ENCODE results near the gene PPP1CA. TPM values are rescaled to one million over a fixed set of nuclear protein-coding genes. Genes with fewer than 3 reads are reported as not detected.

The PPP1CA gene
- total RNA-seq, 1 donor from 2014 or later, result 145 TPM

GRCh38 chr11:67409781-67410368 is 8.2 kb upstream of the PPP1CA start:
- H3K9me3 Mint-ChIP-seq (ENCODE audit: low read depth), result no peaks in the 10 kb centered on the region
- TF ChIP-seq, protein P1, sequence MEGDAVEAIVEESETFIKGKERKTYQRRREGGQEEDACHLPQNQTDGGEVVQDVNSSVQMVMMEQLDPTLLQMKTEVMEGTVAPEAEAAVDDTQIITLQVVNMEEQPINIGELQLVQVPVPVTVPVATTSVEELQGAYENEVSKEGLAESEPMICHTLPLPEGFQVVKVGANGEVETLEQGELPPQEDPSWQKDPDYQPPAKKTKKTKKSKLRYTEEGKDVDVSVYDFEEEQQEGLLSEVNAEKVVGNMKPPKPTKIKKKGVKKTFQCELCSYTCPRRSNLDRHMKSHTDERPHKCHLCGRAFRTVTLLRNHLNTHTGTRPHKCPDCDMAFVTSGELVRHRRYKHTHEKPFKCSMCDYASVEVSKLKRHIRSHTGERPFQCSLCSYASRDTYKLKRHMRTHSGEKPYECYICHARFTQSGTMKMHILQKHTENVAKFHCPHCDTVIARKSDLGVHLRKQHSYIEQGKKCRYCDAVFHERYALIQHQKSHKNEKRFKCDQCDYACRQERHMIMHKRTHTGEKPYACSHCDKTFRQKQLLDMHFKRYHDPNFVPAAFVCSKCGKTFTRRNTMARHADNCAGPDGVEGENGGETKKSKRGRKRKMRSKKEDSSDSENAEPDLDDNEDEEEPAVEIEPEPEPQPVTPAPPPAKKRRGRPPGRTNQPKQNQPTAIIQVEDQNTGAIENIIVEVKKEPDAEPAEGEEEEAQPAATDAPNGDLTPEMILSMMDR (IDR thresholded peaks at IDR 0.05; ENCODE audit: unreplicated experiment), result no peak
- peaks cover 4% of the 10 kb centered on the region for H3K4me1 Mint-ChIP-seq (ENCODE audit: low read depth)
- H3K27me3 Mint-ChIP-seq, result peaks cover 36% of the 10 kb centered on the region
- no peak overlapping the region for H3K27ac Mint-ChIP-seq
- no peaks in the 10 kb centered on the region for H3K36me3 Mint-ChIP-seq (ENCODE audit: insufficient read depth)
- no peak overlapping the region for H3K4me3 Mint-ChIP-seq (ENCODE audit: low read depth)
- DNase-seq (ENCODE audit: low spot score, unreplicated experiment), result no peak

DNA sequence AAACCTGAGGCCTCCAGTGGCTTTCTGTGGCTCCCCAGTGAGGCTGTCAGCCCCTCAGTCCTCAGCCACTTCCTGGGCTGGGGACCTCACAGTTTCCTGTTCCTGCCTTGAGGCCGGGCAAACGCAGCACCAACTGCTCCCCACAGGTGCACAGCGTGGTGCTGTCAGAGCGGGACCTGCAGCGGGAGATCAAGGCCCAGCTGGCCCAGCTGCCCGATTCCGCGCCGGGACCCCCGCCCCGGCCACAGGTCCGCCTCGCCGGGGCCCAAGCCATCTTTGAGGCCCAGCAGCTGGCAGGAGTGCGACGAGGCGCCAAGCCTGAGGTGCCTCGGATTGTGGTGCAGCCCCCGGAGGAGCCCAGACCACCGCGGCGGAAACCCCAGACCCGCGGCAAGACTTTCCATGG is 7.6 kb upstream of the PPP1CA start:
- no peak for DNase-seq (ENCODE audit: low spot score, unreplicated experiment)
- Mint-ChIP-seq H3K36me3 (ENCODE audit: insufficient read depth) (no peaks in the 10 kb centered on the region), H3K9me3 (ENCODE audit: low read depth) (no peaks in the 10 kb centered on the region), H3K27ac (no peak overlapping the region), H3K4me3 (ENCODE audit: low read depth) (no peak overlapping the region), H3K27me3 (peaks cover 36% of the 10 kb centered on the region), H3K4me1 (ENCODE audit: low read depth) (peaks cover 4% of the 10 kb centered on the region)
- TF ChIP-seq, protein P1 (IDR thresholded peaks at IDR 0.05; ENCODE audit: unreplicated experiment), result no peak

DNA sequence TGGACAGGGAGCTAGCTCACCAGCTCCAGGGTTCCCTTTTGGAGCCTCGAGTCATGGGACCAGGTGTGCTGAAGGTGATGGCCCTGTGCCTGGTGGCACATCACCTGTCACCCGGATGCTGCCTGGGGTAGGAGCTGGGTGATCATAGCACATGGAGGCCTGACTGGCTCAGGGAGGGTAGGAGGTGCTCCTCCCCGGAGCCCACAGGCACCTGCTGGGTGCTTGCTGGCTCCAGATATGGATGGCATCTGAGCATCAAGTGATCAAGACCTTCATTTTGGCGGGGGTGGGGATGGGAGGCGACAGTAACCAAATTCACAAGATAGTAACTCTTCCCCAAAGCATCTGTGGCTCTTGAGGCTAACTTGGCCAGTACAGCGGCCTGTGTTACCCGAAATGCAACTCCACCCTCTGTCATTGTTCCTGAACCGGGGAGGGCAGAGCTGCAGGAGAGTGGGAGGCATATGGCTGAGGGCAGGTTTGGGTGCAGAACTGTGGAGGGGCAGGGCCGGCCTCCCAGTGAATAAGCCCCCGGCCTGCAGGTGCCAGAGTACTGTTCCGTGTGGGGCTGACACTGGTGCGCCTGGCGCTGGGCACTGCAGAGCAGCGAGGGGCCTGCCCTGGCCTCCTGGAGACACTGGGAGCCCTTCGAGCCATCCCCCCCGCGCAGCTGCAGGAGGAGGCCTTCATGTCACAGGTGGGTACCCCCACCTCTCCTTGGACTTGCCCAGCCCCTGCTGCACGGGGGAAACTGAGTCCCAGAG is 7.0 kb upstream of the PPP1CA start:
- no peak for DNase-seq (ENCODE audit: low spot score, unreplicated experiment)
- Mint-ChIP-seq H3K9me3 (ENCODE audit: low read depth) (no peaks in the 10 kb centered on the region), H3K27me3 (peaks cover 36% of the 10 kb centered on the region), H3K27ac (no peak overlapping the region), H3K4me3 (ENCODE audit: low read depth) (no peak overlapping the region), H3K36me3 (ENCODE audit: insufficient read depth) (no peaks in the 10 kb centered on the region), H3K4me1 (ENCODE audit: low read depth) (peaks cover 4% of the 10 kb centered on the region)
- TF ChIP-seq, protein P1 (IDR thresholded peaks at IDR 0.05; ENCODE audit: unreplicated experiment), result no peak

DNA sequence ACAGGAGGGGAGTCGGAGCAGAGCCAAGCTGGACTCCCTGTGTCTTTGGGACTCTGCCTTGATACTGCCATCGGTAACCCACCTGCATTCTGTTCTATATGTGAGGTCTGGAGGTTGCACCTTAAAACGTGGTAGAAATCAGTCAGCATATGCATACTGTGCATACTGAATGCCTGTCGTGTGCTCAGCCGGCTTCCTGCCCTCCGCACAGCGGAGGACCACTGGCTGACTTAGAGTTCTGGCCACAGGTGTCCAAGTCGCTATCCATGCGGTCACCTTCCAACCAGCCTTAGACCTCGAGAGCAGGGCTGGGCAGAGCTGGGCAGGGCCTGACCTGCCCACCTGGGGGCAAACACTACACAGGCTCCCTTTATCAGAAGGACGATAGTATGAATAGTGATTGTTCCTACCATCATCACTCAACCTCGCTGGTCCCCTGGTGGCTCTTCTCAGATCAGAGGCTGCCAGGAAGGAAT is 6.1 kb upstream of the PPP1CA start:
- Mint-ChIP-seq H3K27me3 (peaks cover 27% of the 10 kb centered on the region), H3K4me1 (ENCODE audit: low read depth) (peaks cover 1% of the 10 kb centered on the region), H3K27ac (no peak overlapping the region), H3K4me3 (ENCODE audit: low read depth) (no peak overlapping the region), H3K36me3 (ENCODE audit: insufficient read depth) (no peaks in the 10 kb centered on the region), H3K9me3 (ENCODE audit: low read depth) (no peaks in the 10 kb centered on the region)
- no peak for DNase-seq (ENCODE audit: low spot score, unreplicated experiment)
- TF ChIP-seq, protein P1 (IDR thresholded peaks at IDR 0.05; ENCODE audit: unreplicated experiment), result no peak

DNA sequence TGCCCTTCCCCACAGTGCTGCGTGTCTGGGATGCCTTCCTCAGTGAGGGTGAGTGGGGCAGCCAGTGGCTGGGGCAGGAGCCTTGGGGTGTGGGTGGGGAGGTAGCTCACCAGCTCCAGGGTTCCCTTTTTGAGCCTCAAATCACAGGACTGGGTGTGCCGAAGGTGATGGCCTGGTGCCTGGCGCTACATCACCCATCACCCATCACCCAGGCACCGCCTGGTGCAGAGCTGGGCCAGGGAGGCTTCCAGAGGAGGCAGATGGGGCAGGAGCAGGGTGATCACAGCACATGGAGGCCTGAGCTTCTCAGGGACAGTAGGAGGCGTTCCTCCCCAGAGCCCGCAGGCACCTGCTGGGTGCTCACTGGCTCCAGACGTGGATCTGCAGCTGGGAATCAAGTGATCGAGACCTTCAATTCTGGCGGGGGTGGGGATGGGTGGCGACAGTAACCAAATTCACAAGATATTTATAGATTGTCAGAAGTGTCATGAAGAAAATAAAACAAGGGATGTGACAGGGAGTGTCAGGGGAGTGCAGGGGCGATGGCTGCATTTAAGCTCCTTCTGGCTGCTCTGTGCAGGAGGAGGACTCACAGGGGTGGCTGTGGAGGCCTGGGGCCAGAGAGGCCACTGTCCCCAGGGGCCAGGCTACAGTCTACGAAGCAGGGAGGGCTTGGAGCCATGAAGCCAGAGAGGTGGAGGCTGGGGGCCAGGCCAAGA is 5.5 kb upstream of the PPP1CA start:
- TF ChIP-seq, protein P1 (IDR thresholded peaks at IDR 0.05; ENCODE audit: unreplicated experiment), result no peak
- H3K4me3 Mint-ChIP-seq (ENCODE audit: low read depth), result no peak overlapping the region
- H3K4me1 Mint-ChIP-seq (ENCODE audit: low read depth), result peaks cover 1% of the 10 kb centered on the region
- H3K9me3 Mint-ChIP-seq (ENCODE audit: low read depth), result no peaks in the 10 kb centered on the region
- H3K27me3 Mint-ChIP-seq, result peaks cover 22% of the 10 kb centered on the region
- H3K27ac Mint-ChIP-seq, result no peak overlapping the region
- DNase-seq (ENCODE audit: low spot score, unreplicated experiment), result no peak
- no peaks in the 10 kb centered on the region for H3K36me3 Mint-ChIP-seq (ENCODE audit: insufficient read depth)

Measured in progenitor cell of endocrine pancreas (in vitro differentiated cells).